Hepatocyte (in vitro differentiated cells): Measurements from ENCODE around the gene USP30. TPM values are rescaled to one million over a fixed set of nuclear protein-coding genes. Genes with fewer than 3 reads are reported as not detected.

Source experiments
- DNase-seq: peaks from one replicate; pipeline ENCODE4 v3.0.0-alpha.2; 2016; ENCODE audit warnings: low spot score
- H2AFZ ChIP-seq: fragments of 200-600 bp; sonication (generic); 2 replicates; pipeline ENCODE4 v1.6.0; 2016; ENCODE audit warnings: antibody characterized with exemption, mild to moderate bottlenecking
- H3K27ac ChIP-seq: fragments of 200-600 bp; sonication (generic); 2 replicates; pipeline ENCODE4 v1.5.1; 2016; ENCODE audit warnings: mild to moderate bottlenecking
- H3K27me3 ChIP-seq: fragments of 200-600 bp; sonication (generic); 2 replicates; pipeline ENCODE4 v1.6.1; 2016
- H3K36me3 ChIP-seq: fragments of 200-600 bp; sonication (generic); replicated peaks from 2 replicates; pipeline ENCODE4 v1.5.1; 2016; ENCODE audit warnings: low read depth; ENCODE audit not compliant: insufficient read depth
- H3K4me1 ChIP-seq: fragments of 200-600 bp; sonication (generic); 2 replicates; pipeline ENCODE4 v1.5.1; 2016; ENCODE audit warnings: mild to moderate bottlenecking, moderate library complexity; ENCODE audit not compliant: insufficient read depth
- H3K4me2 ChIP-seq: fragments of 200-600 bp; sonication (generic); 2 replicates; pipeline ENCODE4 v1.6.0; 2016
- H3K4me3 ChIP-seq: fragments of 200-600 bp; sonication (generic); 2 replicates; pipeline ENCODE4 v1.5.1; 2016; ENCODE audit warnings: mild to moderate bottlenecking
- H3K79me2 ChIP-seq: fragments of 200-600 bp; sonication (generic); 2 replicates; pipeline ENCODE4 v1.6.0; 2017; ENCODE audit warnings: mild to moderate bottlenecking
- H3K9me2 ChIP-seq: fragments of 200-600 bp; sonication (generic); replicated peaks from 2 replicates; pipeline ENCODE4 v1.6.0; 2017; ENCODE audit warnings: mild to moderate bottlenecking; ENCODE audit not compliant: insufficient read depth
- H3K9me3 ChIP-seq: fragments of 200-600 bp; sonication (generic); 2 replicates; pipeline ENCODE4 v1.5.1; 2016; ENCODE audit warnings: low read depth, mild to moderate bottlenecking
- H4K20me1 ChIP-seq: fragments of 200-600 bp; sonication (generic); 2 replicates; pipeline ENCODE4 v1.6.0; 2016; ENCODE audit warnings: mild to moderate bottlenecking; ENCODE audit not compliant: insufficient read depth, poor library complexity, severe bottlenecking
- EZH2 ChIP-seq: fragments of 200-600 bp; sonication (generic); IDR thresholded peaks from 2 replicates; pipeline ENCODE4 v1.6.1; 2016; ENCODE audit warnings: antibody characterized with exemption, mild to moderate bottlenecking, borderline replicate concordance
- EZH2phosphoT487 ChIP-seq: fragments of 200-600 bp; sonication (generic); IDR thresholded peaks from one replicate; pipeline ENCODE4 v1.6.1; 2018; ENCODE audit warnings: antibody characterized with exemption, mild to moderate bottlenecking, low read depth, moderate library complexity; ENCODE audit not compliant: unreplicated experiment, severe bottlenecking
- WGBS: methylation state at CpG from one replicate; pipeline ENCODE4 v1.1.6; 2016; ENCODE audit warnings: low lambda C conversion rate; ENCODE audit errors: missing lambda C conversion rate; 5-methylcytosine and 5-hydroxymethylcytosine counted together
- polyA plus RNA-seq: library from polyadenylated mRNA; unstranded; fragments of >200 nt; fragmentation: Nextera tagmentation; extraction: Ambion mirVana; gene quantifications from 2 replicates; pipeline ENCODE4 v1.2.1, GENCODE V29; 2016
- total RNA-seq: library from RNA; depleted of rRNA; stranded (reverse); fragments of >200 nt; gene quantifications from 2 replicates; pipeline ENCODE4 v1.2.3, GENCODE V29; 2014
- TF ChIP-seq, protein P1 (sequence below): fragments of 200-600 bp; sonication (generic); IDR thresholded peaks from 2 replicates; pipeline ENCODE4 v1.5.1; 2016; ENCODE audit warnings: antibody characterized with exemption, mild to moderate bottlenecking; ENCODE audit not compliant: poor library complexity

The USP30 gene, protein sequence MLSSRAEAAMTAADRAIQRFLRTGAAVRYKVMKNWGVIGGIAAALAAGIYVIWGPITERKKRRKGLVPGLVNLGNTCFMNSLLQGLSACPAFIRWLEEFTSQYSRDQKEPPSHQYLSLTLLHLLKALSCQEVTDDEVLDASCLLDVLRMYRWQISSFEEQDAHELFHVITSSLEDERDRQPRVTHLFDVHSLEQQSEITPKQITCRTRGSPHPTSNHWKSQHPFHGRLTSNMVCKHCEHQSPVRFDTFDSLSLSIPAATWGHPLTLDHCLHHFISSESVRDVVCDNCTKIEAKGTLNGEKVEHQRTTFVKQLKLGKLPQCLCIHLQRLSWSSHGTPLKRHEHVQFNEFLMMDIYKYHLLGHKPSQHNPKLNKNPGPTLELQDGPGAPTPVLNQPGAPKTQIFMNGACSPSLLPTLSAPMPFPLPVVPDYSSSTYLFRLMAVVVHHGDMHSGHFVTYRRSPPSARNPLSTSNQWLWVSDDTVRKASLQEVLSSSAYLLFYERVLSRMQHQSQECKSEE
- 13.8 and 19.8 TPM in 2 replicates for total RNA-seq
- 11.2 and 12.5 TPM in 2 replicates for polyA plus RNA-seq

DNA sequence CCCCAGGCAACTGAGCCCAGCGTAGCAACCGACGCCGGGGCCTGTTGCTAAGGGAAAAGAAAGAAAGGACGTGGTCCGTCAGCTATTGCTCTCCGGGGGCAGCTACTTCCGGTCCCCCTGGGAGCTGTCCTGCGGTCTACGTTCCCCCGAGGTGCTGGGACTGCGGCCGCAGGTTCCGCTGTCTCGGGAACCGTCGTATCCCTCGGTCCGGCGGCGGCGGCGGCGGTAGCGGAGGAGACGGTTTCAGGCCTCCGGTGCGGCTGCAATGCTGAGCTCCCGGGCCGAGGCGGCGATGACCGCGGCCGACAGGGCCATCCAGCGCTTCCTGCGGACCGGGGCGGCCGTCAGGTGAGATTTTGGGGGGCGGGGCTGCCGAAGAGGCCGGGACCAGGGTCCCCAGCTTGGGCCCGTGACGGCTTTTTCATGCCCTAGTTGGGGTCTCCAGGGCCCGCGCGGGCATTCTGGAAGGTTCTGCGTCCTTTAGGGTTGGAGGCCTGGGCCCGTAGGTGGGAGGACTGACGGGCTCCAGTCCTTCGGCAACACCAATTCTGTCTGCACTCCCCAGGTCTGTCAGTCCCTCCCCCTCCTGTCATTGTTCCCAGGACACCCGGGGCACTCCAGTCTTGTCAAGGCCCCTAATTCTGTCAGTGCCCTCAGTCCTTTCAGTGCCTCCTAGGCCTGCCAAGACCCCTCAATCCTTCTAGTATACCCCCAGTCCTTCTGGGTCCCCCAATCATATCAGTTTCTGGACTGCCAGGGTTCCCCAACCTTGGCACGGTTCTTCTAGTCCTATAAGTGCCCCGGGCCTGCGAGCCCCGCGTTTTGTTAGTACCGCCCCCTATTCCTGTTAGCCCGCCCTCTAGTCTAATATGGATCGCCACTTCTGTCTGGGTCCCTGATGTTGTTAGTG is at the start of gene USP30:
Gene USP30 (plus strand): TSS at position 163 of the 910 bp plus-strand sequence. CDS start 103 bp downstream, at position 266.
- Histone ChIP-seq H3K79me2 (peaks cover 27% of the 10 kb centered on the region), H3K4me3 (peak within 1 kb of the TSS; percentile 74), H2AFZ (peak within 1 kb of the TSS; percentile 79), H3K9me3 (no peaks in the 10 kb centered on the region), H3K36me3 (no peaks in the 10 kb centered on the region), H3K27ac (peak within 1 kb of the TSS; percentile 84), H3K27me3 (no peaks in the 10 kb centered on the region), H3K9me2 (no peaks in the 10 kb centered on the region), H3K4me1 (peaks cover 12% of the 10 kb centered on the region), H4K20me1 (no peaks in the 10 kb centered on the region), H3K4me2 (peak within 1 kb of the TSS; percentile 74)
- TF ChIP-seq EZH2 (no peak), EZH2phosphoT487 (no peak)
- TF ChIP-seq, protein P1, sequence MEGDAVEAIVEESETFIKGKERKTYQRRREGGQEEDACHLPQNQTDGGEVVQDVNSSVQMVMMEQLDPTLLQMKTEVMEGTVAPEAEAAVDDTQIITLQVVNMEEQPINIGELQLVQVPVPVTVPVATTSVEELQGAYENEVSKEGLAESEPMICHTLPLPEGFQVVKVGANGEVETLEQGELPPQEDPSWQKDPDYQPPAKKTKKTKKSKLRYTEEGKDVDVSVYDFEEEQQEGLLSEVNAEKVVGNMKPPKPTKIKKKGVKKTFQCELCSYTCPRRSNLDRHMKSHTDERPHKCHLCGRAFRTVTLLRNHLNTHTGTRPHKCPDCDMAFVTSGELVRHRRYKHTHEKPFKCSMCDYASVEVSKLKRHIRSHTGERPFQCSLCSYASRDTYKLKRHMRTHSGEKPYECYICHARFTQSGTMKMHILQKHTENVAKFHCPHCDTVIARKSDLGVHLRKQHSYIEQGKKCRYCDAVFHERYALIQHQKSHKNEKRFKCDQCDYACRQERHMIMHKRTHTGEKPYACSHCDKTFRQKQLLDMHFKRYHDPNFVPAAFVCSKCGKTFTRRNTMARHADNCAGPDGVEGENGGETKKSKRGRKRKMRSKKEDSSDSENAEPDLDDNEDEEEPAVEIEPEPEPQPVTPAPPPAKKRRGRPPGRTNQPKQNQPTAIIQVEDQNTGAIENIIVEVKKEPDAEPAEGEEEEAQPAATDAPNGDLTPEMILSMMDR = no peak
- peak; percentile 91 for DNase-seq
- WGBS = 1% methylated on average over 61 of the region's 61 CpGs

DNA sequence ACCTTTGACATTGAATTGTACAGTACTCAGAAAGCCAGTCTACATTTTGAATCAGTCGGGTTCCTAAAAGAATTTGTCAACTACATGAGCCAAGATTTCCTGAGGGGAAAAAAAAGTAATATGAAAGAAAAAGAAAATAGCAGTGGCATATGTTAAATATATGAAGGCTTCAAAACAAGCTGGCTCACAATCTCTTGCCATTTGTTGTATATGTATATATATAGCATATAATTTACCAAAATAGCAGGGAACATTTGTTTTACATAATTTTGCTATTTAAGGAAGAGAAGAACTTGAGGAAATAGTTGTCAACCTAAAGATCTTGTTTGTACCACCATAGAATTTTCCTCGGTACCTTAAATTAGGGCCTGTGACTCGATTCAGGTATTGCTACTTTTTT is 48.4 kb upstream of the USP30 start:
- H3K27me3 ChIP-seq = no peaks in the 10 kb centered on the region
- no peaks in the 10 kb centered on the region for H3K36me3 ChIP-seq
- DNase-seq = no peak
- no peaks in the 10 kb centered on the region for H3K4me1 ChIP-seq
- H3K27ac ChIP-seq = no peak overlapping the region
- H3K79me2 ChIP-seq = no peaks in the 10 kb centered on the region
- WGBS = 86% methylated on average over 3 of the region's 3 CpGs
- H4K20me1 ChIP-seq = no peaks in the 10 kb centered on the region
- no peak overlapping the region for H3K4me2 ChIP-seq
- H3K4me3 ChIP-seq = no peak overlapping the region
- no peak overlapping the region for H2AFZ ChIP-seq
- TF ChIP-seq, protein P1 = no peak
- TF ChIP-seq EZH2phosphoT487 = no peak
- TF ChIP-seq EZH2 = no peak
- no peaks in the 10 kb centered on the region for H3K9me3 ChIP-seq
- H3K9me2 ChIP-seq = no peaks in the 10 kb centered on the region

DNA sequence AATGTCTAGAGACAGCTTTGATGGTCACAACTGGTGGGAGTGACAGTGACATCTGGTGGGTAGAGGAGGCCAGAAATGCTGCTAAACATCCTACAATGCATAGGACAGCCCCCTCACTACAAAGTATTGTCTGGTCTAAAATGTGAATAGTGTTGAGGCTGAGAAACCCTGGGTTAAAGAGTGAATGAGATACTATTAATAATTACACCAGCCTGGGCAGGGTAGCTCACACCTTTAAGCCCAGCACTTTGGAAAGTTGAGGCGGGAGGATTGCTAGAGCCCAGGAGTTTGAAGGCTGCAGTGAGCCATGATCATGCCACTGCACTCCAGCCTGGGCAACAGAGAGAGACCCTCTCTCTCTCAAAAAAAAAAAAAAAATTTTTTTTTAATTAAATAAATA is 42.6 kb upstream of the USP30 start:
- TF ChIP-seq EZH2phosphoT487 (no peak), EZH2 (no peak)
- TF ChIP-seq, protein P1 = no peak
- H2AFZ ChIP-seq = no peak overlapping the region
- no peak overlapping the region for H3K4me2 ChIP-seq
- H3K9me3 ChIP-seq = no peaks in the 10 kb centered on the region
- H3K9me2 ChIP-seq = no peaks in the 10 kb centered on the region
- no peaks in the 10 kb centered on the region for H3K4me1 ChIP-seq
- H3K27me3 ChIP-seq = no peaks in the 10 kb centered on the region
- no peaks in the 10 kb centered on the region for H3K36me3 ChIP-seq
- no peak overlapping the region for H3K27ac ChIP-seq
- WGBS = 88% methylated on average over 1 of the region's 1 CpG
- no peak overlapping the region for H3K4me3 ChIP-seq
- no peak for DNase-seq
- H3K79me2 ChIP-seq = no peaks in the 10 kb centered on the region
- H4K20me1 ChIP-seq = no peaks in the 10 kb centered on the region
